GM23338 (cell line): Measurements from ENCODE around the gene KRTAP6-1. TPM values are rescaled to one million over a fixed set of nuclear protein-coding genes. Genes with fewer than 3 reads are reported as not detected.

Experiments used
- ATAC-seq: fragments of 200-7000 bp; cut with Tn5 transposase; 3 replicates; pipeline ENCODE4 v1.9.1; 2020
- DNase-seq: peaks from one replicate; pipeline ENCODE4 v3.0.0-alpha.2; 2015; ENCODE audit warnings: low spot score
- H2AFZ ChIP-seq: fragments of 200-600 bp; sonication (generic); 2 replicates; pipeline ENCODE4 v1.8.0; 2016; ENCODE audit warnings: antibody characterized with exemption, mild to moderate bottlenecking, moderate library complexity
- H3F3A ChIP-seq: fragments of 200-600 bp; sonication (generic); replicated peaks from 2 replicates; pipeline ENCODE4 v1.8.0; 2017; ENCODE audit warnings: antibody characterized with exemption, mixed run types, low read depth
- H3K27ac ChIP-seq: fragments of 200-600 bp; sonication (generic); 2 replicates; pipeline ENCODE4 v1.6.1; 2016; ENCODE audit warnings: low read depth
- H3K27me3 ChIP-seq: fragments of 200-600 bp; sonication (generic); 2 replicates; pipeline ENCODE4 v1.8.0; 2016; ENCODE audit warnings: mild to moderate bottlenecking, mixed run types, moderate library complexity; ENCODE audit not compliant: insufficient read depth
- H3K36me3 ChIP-seq: fragments of 200-600 bp; sonication (generic); 2 replicates; pipeline ENCODE4 v1.8.0; 2016; ENCODE audit warnings: mild to moderate bottlenecking; ENCODE audit not compliant: insufficient read depth
- H3K4me1 ChIP-seq: fragments of 200-600 bp; sonication (generic); 2 replicates; pipeline ENCODE4 v1.8.0; 2016; ENCODE audit warnings: mild to moderate bottlenecking, moderate library complexity; ENCODE audit not compliant: insufficient read depth
- H3K4me2 ChIP-seq: fragments of 200-600 bp; sonication (generic); 2 replicates; pipeline ENCODE4 v1.7.1; 2017; ENCODE audit warnings: mixed run types
- H3K4me3 ChIP-seq: fragments of 200-600 bp; sonication (generic); 2 replicates; pipeline ENCODE4 v1.6.1; 2016; ENCODE audit warnings: mixed run types
- H3K79me2 ChIP-seq: fragments of 200-600 bp; sonication (generic); replicated peaks from 2 replicates; pipeline ENCODE4 v1.8.0; 2017; ENCODE audit warnings: mild to moderate bottlenecking; ENCODE audit not compliant: insufficient read depth
- H3K9me2 ChIP-seq: fragments of 200-600 bp; sonication (generic); 2 replicates; pipeline ENCODE4 v1.8.0; 2017; ENCODE audit not compliant: insufficient read depth
- H4K20me1 ChIP-seq: fragments of 200-600 bp; sonication (generic); replicated peaks from 2 replicates; pipeline ENCODE4 v1.8.0; 2017; ENCODE audit warnings: mild to moderate bottlenecking; ENCODE audit not compliant: insufficient read depth
- H3K27ac Mint-ChIP-seq: 2 replicates; pipeline ENCODE4 v1.8.0; 2020; ENCODE audit warnings: inconsistent platforms, mild to moderate bottlenecking, moderate library complexity, mixed read lengths
- H3K27me3 Mint-ChIP-seq: 3 replicates; pipeline ENCODE4 v1.8.0; 2022; ENCODE audit warnings: low read depth, mild to moderate bottlenecking, moderate library complexity, mixed read lengths, inconsistent platforms; ENCODE audit not compliant: insufficient read depth, poor library complexity
- H3K36me3 Mint-ChIP-seq: 3 replicates; pipeline ENCODE4 v1.8.0; 2021; ENCODE audit warnings: low read depth, mild to moderate bottlenecking, inconsistent platforms, moderate library complexity, mixed read lengths
- H3K4me1 Mint-ChIP-seq: 3 replicates; pipeline ENCODE4 v1.8.0; 2020; ENCODE audit warnings: mild to moderate bottlenecking, inconsistent platforms, mixed read lengths
- H3K4me3 Mint-ChIP-seq: 3 replicates; pipeline ENCODE4 v1.8.0; 2021; ENCODE audit warnings: moderate library complexity, mild to moderate bottlenecking, inconsistent platforms, mixed read lengths
- H3K9me3 Mint-ChIP-seq: 3 replicates; pipeline ENCODE4 v1.8.0; 2020; ENCODE audit warnings: moderate library complexity, mild to moderate bottlenecking, inconsistent platforms, mixed read lengths
- EZH2 ChIP-seq: fragments of 200-600 bp; sonication (generic); IDR thresholded peaks from one replicate; pipeline ENCODE4 v1.8.0; 2017; ENCODE audit warnings: antibody characterized with exemption, mild to moderate bottlenecking, low read depth; ENCODE audit not compliant: unreplicated experiment
- EZH2phosphoT487 ChIP-seq: fragments of 200-600 bp; sonication (generic); IDR thresholded peaks from one replicate; pipeline ENCODE4 v1.8.1; 2018; ENCODE audit warnings: antibody characterized with exemption; ENCODE audit not compliant: unreplicated experiment
- JUNB ChIP-seq: IDR thresholded peaks from one replicate; pipeline ENCODE4 v1.6.1; 2016; ENCODE audit warnings: antibody characterized with exemption; ENCODE audit not compliant: unreplicated experiment
- POLR2AphosphoS5 ChIP-seq: IDR thresholded peaks from 2 replicates; pipeline ENCODE4 v1.6.1; 2016; ENCODE audit warnings: antibody characterized with exemption, low read depth
- STAT1 ChIP-seq: IDR thresholded peaks from one replicate; pipeline ENCODE4 v1.6.1; 2016; ENCODE audit warnings: antibody characterized with exemption; ENCODE audit not compliant: unreplicated experiment
- ZNF331 ChIP-seq: fragments of 250-450 bp; sonication (Bioruptor Pico); IDR thresholded peaks from 2 replicates; pipeline ENCODE4 v1.5.0; 2020; ENCODE audit warnings: low read depth, mild to moderate bottlenecking, moderate library complexity
- polyA plus RNA-seq: library from polyadenylated mRNA; unstranded; fragments of >200 nt; fragmentation: Nextera tagmentation; extraction: Ambion mirVana; gene quantifications from 2 replicates; pipeline ENCODE4 v1.2.1, GENCODE V29; 2016
- total RNA-seq: library from RNA; depleted of rRNA; stranded (reverse); fragments of >200 nt; shearing (Covaris generic); gene quantifications from 2 replicates; pipeline ENCODE4 v1.2.3, GENCODE V29; 2014
- TF ChIP-seq, protein P1 (sequence below): fragments of 250-450 bp; sonication (Bioruptor Pico); IDR thresholded peaks from 2 replicates; pipeline ENCODE4 v1.5.0; 2020; ENCODE audit warnings: mild to moderate bottlenecking, moderate library complexity
- TF ChIP-seq, protein P2 (sequence below), 2 experiments: fragments of 200-600 bp in 1 of 2; sonication (generic) in 1 of 2; conservative IDR thresholded peaks; 2 replicates each; pipeline versions ENCODE4 v1.5.1 to v1.6.1; 2016 to 2017; ENCODE audit warnings: antibody characterized with exemption in 2 of 2, low read depth in 2 of 2, mild to moderate bottlenecking in 2 of 2, moderate library complexity in 1 of 2

Gene KRTAP6-1
- total and polyA plus RNA-seq, 2 experiments from 2014 or later: not detected

DNA sequence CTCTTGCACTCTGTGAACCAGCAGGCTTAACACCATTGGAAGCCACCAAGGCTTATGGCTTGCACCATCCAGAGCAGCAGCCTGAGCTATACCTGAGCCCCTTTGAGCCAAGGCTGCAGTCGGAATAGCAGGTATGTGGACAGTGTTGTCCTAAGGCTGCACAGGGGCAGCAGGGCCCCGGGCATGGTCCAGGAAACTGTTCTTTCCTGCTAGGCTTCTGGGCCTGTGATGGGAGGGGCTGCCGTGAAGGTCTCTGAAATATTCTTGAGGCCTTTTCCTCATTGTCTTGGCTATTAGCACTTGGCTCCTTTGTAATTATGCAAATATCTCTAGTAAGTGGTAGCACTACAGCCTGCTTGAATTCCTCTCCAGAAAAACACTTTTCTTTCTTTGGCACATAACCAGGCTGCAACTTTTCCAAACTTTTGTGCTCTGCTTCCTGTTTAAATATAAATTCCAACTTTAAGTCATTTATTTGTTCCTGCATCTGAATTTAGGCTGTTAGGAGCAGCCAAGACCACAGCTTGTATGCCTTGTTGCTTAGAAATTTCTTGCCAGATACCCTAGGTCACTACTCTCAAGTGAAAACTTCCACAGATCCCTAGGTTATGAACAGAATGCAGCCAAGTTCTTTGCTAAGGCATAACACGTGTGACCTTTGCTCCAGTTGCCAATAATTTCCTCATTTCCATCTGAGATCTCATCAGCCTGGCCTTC lies 11.9 kb upstream of the KRTAP6-1 start (continued):
- TF ChIP-seq, protein P1, sequence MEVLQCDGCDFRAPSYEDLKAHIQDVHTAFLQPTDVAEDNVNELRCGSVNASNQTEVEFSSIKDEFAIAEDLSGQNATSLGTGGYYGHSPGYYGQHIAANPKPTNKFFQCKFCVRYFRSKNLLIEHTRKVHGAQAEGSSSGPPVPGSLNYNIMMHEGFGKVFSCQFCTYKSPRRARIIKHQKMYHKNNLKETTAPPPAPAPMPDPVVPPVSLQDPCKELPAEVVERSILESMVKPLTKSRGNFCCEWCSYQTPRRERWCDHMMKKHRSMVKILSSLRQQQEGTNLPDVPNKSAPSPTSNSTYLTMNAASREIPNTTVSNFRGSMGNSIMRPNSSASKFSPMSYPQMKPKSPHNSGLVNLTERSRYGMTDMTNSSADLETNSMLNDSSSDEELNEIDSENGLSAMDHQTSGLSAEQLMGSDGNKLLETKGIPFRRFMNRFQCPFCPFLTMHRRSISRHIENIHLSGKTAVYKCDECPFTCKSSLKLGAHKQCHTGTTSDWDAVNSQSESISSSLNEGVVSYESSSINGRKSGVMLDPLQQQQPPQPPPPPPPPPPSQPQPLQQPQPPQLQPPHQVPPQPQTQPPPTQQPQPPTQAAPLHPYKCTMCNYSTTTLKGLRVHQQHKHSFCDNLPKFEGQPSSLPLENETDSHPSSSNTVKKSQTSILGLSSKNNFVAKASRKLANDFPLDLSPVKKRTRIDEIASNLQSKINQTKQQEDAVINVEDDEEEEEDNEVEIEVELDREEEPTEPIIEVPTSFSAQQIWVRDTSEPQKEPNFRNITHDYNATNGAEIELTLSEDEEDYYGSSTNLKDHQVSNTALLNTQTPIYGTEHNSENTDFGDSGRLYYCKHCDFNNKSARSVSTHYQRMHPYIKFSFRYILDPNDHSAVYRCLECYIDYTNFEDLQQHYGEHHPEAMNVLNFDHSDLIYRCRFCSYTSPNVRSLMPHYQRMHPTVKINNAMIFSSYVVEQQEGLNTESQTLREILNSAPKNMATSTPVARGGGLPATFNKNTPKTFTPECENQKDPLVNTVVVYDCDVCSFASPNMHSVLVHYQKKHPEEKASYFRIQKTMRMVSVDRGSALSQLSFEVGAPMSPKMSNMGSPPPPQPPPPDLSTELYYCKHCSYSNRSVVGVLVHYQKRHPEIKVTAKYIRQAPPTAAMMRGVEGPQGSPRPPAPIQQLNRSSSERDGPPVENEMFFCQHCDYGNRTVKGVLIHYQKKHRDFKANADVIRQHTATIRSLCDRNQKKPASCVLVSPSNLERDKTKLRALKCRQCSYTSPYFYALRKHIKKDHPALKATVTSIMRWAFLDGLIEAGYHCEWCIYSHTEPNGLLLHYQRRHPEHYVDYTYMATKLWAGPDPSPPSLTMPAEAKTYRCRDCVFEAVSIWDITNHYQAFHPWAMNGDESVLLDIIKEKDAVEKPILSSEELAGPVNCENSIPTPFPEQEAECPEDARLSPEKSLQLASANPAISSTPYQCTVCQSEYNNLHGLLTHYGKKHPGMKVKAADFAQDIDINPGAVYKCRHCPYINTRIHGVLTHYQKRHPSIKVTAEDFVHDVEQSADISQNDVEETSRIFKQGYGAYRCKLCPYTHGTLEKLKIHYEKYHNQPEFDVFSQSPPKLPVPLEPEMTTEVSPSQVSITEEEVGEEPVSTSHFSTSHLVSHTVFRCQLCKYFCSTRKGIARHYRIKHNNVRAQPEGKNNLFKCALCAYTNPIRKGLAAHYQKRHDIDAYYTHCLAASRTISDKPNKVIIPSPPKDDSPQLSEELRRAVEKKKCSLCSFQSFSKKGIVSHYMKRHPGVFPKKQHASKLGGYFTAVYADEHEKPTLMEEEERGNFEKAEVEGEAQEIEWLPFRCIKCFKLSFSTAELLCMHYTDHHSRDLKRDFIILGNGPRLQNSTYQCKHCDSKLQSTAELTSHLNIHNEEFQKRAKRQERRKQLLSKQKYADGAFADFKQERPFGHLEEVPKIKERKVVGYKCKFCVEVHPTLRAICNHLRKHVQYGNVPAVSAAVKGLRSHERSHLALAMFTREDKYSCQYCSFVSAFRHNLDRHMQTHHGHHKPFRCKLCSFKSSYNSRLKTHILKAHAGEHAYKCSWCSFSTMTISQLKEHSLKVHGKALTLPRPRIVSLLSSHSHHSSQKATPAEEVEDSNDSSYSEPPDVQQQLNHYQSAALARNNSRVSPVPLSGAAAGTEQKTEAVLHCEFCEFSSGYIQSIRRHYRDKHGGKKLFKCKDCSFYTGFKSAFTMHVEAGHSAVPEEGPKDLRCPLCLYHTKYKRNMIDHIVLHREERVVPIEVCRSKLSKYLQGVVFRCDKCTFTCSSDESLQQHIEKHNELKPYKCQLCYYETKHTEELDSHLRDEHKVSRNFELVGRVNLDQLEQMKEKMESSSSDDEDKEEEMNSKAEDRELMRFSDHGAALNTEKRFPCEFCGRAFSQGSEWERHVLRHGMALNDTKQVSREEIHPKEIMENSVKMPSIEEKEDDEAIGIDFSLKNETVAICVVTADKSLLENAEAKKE (CRISPR knock-in tag): no peak
- TF ChIP-seq ZNF331 (CRISPR knock-in tag): no peak
- TF ChIP-seq EZH2phosphoT487: no peak
- no peak for TF ChIP-seq JUNB

DNA sequence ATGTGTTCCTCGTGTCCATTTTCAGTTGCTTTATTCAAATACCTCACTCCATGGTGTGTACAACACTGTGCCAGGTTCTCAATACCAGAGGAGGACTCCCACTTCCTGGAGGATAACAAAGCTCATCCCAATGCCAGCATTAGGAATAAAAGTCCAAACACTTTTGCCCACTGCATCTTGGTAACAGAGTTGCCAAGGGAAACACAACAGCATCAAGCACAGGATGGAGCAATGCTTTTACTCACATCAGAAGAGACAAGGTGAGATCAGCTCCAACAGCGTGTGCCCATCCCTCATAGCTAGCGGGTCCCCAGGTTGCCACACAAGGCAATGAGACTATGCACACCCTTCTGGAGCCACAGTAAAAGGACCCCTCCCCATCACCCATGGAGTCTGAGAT lies 9.6 kb upstream of the KRTAP6-1 start:
- Histone ChIP-seq H3K79me2 (no peaks in the 10 kb centered on the region), H3K4me3 (no peak overlapping the region), H2AFZ (no peak overlapping the region), H4K20me1 (no peaks in the 10 kb centered on the region), H3K4me1 (no peaks in the 10 kb centered on the region; the same call in 1 of the 2 replicates), H3F3A (no peaks in the 10 kb centered on the region), H3K27ac (no peak overlapping the region), H3K27me3 (no peaks in the 10 kb centered on the region), H3K36me3 (no peaks in the 10 kb centered on the region), H3K9me2 (peaks cover 7% of the 10 kb centered on the region; the same call in 1 of the 2 replicates), H3K4me2 (no peak overlapping the region)
- DNase-seq (no peak), ATAC-seq (no peak)
- no peaks in the 10 kb centered on the region for H3K27me3 Mint-ChIP-seq
- H3K4me1 Mint-ChIP-seq: no peaks in the 10 kb centered on the region; the same call in 2 of the 3 replicates
- H3K4me3 Mint-ChIP-seq: no peak overlapping the region
- H3K9me3 Mint-ChIP-seq: peaks cover 16% of the 10 kb centered on the region
- 0 out of 3 replicates have a peak, but pooled peaks cover 5% of the 10 kb centered on the region for H3K36me3 Mint-ChIP-seq
- no peak overlapping the region for H3K27ac Mint-ChIP-seq
- TF ChIP-seq STAT1 (no peak), EZH2 (no peak), POLR2AphosphoS5 (no peak)
- TF ChIP-seq, protein P2, sequence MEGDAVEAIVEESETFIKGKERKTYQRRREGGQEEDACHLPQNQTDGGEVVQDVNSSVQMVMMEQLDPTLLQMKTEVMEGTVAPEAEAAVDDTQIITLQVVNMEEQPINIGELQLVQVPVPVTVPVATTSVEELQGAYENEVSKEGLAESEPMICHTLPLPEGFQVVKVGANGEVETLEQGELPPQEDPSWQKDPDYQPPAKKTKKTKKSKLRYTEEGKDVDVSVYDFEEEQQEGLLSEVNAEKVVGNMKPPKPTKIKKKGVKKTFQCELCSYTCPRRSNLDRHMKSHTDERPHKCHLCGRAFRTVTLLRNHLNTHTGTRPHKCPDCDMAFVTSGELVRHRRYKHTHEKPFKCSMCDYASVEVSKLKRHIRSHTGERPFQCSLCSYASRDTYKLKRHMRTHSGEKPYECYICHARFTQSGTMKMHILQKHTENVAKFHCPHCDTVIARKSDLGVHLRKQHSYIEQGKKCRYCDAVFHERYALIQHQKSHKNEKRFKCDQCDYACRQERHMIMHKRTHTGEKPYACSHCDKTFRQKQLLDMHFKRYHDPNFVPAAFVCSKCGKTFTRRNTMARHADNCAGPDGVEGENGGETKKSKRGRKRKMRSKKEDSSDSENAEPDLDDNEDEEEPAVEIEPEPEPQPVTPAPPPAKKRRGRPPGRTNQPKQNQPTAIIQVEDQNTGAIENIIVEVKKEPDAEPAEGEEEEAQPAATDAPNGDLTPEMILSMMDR (conservative IDR thresholded peaks at IDR 0.05; ENCODE audit: low read depth in 2 of 2): no peak
